Stimulated activated CD4-positive, alpha-beta T cell treated with anti-CD3 and anti-CD28 coated beads, Interleukin-4, amount 100 ng/mL, for 1 hour (primary cell): ENCODE data around the gene PHGDH.

Experiments used
- DNase-seq: peaks from one replicate; pipeline ENCODE4 v3.0.0-alpha.2; 2020

PHGDH gene

DNA sequence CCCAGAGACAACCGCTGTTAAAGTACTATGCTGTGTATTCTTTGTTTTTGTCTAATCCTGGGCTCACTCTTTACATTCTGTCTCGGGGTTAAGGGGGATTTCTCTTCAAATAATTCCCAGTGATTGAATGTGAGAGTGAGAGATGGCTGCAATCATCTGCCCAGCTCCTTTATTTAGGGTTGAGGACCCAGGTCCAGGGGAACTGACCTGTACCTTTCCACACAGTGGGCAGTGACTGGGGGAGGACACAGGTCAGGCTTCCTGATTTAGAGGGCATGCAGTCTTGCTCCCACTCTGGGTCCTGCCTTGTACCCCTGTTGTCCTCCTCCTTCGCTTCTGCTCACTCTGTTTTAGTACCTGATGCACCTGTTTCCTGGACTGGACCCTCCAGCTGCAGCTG, 22.0 kb downstream of the PHGDH start:
- DNase-seq, result no peak

DNA sequence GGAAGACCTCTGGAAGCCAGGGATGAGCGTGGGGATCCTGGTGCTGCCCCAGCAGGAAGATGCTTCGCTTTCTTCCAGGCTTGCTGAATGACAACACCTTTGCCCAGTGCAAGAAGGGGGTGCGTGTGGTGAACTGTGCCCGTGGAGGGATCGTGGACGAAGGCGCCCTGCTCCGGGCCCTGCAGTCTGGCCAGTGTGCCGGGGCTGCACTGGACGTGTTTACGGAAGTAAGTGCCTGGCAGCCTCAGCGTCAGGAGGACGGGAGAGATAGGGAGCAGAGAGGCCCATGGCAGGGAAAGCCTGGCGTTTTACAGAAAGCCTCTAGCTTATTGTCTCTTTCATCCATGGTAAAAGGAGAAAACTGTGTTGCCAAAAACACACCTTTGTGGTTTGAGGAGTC, 23.5 kb downstream of the PHGDH start:
- DNase-seq, result no peak

DNA sequence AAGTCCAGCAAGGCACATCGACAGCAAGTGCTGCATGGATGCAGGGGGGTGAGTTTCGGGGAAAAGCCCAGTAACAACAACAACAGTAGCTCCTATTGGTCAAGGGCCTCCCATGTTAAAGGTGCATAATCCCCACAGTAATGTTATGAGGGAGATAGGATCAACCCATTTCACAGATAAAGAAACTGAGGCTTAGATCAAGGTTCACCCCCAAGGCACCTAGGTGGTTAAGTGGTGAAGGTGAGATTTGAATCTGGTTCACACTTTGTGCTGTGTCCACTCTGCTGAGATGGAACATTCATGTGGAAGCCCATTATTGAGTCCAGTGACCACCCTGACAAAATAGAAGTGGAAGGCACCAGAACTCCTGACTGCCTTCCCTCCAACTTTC, 24.9 kb downstream of the PHGDH start:
- no peak for DNase-seq

DNA sequence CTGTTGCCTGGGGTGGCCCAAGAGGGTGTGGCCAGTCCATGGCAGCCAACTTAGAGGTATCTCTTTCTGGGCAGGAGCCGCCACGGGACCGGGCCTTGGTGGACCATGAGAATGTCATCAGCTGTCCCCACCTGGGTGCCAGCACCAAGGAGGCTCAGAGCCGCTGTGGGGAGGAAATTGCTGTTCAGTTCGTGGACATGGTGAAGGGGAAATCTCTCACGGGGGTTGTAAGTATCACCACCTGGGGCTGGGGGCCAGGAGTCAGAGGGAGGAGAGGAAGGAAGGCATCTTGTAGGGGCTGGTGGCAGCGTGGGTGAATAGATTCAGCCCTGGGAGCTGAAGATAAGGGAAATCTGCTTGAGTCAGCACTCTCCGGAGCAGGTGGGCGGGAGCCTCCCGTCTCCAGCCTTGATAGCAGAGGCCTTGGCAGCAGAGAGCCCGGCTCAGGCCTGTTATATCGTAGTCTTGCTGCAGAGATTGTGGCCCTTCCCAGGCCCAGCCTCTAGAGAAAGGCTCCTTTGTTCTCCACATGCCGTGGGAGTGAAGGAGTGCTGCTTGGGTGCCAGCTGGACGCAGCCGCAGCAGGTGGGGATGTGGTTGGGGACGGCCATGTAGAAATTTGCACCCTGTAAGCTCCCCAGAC, 25.4 kb downstream of the PHGDH start:
- DNase-seq, result no peak

DNA sequence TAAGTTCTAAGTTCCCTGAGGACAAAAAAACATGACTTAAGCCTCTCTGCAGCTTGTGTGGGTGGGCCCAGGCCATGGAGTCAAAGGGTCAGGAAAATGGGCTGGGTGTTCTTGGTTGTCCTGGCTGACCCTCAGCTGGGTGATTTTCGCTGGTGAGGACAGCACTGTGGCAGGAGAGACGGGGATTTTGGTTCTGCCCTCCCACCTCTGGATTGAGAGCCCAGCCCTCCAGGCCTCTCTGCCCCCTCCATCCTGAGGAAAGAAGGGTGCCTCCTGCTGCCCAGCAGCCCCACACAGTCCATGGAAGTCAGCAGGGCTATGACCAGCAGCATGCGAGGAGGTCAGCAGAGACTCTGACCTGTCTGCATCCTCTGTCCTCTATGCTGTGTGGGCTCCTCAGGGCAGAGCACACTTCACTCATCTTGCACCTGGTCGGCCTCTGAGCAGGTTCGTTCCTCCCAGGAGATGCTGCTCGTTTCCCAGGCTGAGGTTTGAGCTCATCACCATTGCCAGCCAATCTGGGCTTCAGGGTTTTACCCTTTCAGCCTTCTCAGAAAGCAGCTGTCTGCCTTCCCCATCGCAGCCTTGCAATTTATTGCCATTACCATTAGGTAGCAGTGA, 26.5 kb downstream of the PHGDH start:
- no peak for DNase-seq

DNA sequence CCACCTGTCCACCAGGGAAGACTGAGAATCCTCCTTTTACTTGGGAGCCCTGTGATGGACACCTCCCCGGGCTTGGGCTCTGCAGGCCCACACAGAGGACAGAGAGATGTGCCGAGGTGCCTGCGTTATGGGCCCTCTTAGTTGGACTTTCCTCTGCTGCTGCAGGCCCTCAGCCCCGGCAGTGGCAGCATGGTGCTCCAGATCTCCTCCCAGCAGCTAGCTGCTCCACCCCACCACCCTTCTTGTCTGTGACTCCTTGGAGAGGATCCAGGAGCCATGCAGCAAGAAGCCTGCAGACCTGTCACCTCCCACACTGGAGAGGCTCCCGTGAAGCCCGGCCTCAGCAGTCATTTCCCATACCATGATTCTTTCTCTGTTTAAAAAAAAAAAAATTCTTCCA, 27.4 kb downstream of the PHGDH start:
- no peak for DNase-seq

DNA sequence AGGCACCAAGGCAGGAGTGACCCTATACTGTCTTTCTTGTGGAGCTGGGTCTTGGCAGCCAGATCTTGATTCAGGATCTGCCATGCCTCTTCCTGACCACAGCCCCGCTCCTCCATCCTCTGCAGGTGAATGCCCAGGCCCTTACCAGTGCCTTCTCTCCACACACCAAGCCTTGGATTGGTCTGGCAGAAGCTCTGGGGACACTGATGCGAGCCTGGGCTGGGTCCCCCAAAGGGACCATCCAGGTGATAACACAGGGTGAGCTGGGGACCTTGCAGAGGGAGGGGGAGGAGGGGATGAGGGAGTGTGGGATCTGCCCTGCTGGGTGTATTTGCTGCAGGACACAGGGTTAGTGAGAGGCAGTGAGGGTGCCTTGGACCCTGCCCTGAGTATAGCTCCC, 28.5 kb downstream of the PHGDH start:
- DNase-seq, result no peak

DNA sequence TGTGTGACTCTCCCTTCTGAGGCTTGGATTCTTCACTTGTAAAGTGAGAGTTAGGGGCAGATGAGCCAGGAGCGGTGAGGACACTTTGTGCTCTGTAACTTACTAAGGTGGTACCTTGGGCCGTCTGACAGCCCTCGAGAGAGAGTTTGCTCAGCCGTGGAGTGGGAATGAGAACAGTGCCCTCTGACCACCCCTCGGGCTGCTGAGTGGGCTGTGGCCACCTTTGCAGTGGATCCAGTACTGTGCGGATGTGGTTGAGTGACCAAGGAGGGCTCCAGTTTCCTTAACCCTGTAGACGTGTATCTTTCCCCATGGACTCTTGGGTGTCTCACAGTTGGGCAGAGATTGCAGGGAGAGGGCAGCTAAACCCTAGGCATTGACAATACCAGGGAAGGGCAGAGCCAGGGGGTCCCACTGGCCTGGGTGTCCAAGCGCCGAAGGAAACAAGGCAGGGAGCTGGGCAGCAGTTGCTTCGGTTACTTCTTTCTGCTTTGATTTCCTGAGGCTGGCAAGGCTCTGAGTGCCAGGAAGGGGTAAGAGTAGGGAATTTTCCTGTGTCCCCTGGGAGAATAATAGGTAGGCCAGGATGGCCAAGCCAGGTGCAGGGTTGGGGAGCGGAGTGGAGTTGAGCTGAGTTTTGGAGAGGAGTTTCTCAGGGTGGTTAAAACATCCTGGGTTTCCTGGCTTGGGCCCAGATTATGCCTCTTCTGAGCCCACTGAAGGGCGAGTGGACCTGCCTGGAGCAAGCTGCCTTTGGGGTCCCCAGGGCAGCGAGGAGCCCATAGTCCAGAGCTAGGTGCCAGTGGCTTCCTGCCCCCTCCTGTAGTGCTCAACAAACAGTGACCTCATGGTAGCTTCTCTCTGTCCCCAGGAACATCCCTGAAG, 29.4 kb downstream of the PHGDH start:
- DNase-seq, result no peak

DNA sequence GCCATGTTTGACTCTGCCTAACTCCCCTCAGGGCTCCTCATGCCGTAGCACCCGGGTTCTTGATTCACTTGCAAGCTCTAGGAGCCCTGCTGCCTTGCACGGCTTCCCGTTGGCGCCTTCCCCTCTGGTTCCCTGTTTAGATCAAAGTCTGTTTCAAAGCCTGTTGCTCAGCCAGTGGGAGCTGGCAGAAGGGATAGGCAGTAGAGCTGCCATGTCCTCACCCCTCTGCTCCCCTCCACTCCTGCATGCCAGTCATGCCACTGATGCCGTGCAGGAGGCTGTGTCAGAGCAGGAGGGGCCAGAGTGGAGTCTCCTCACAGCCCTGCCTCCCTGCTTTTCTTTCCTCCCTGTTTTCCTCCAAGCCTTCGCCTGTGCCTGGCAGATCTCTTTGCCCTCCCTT, 30.5 kb downstream of the PHGDH start:
- no peak for DNase-seq

DNA sequence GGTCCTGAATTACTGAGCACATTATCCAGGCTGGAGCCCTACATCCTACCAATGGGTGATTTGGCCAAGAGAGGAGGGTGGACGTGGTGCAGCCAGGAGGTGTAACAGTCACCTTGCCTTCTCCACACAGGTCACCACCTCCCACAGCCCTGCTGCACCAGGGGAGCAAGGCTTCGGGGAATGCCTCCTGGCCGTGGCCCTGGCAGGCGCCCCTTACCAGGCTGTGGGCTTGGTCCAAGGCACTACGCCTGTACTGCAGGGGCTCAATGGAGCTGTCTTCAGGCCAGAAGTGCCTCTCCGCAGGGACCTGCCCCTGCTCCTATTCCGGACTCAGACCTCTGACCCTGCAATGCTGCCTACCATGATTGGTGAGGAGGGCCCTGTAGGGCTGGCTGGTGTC, 30.9 kb downstream of the PHGDH start:
- DNase-seq, result no peak

DNA sequence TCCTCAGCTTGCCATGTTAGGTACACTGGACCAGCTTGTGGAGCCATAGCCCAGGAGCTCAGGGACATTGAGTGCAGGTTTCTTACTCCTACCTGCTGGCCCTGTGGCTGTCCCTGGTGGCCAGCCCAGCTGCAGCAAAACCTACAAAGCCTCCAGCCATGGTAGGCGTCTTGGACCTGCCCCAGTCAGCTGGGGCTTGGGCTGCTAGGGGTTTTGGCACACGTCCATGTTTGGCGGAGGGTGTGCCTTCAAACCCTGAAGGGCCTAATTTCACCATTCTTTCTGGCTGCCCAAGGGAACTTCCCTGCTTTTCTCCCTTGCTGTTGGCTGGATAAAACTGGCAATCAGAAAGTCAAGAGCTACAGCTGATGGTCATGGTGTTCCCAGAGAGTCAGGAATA, 31.6 kb downstream of the PHGDH start:
- no peak for DNase-seq

DNA sequence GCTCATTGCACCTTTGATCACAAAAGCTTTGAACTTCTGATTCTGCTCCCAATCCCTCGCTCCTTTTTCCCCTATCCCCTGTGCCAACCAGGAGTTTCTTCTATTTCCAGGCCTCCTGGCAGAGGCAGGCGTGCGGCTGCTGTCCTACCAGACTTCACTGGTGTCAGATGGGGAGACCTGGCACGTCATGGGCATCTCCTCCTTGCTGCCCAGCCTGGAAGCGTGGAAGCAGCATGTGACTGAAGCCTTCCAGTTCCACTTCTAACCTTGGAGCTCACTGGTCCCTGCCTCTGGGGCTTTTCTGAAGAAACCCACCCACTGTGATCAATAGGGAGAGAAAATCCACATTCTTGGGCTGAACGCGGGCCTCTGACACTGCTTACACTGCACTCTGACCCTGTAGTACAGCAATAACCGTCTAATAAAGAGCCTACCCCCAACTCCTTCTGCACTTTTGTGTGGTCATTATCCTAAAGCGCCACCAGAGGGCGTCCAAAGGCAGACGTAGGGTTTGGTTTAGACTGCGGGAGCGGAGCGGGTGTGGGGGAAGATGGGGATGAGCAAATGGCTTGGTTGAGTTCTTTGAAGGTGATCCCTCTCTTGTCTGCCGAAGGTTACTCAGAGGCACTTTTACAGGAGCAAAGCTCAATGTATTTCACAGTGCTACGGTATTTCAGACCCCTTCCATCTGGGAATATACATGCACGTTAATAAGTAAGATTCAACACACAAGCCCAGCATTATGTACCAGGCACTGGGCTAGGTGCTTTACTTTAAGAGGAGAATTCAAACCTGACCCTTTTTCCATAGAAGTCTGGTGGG, 32.3 kb downstream of the PHGDH start:
- DNase-seq, result peak; percentile 43

DNA sequence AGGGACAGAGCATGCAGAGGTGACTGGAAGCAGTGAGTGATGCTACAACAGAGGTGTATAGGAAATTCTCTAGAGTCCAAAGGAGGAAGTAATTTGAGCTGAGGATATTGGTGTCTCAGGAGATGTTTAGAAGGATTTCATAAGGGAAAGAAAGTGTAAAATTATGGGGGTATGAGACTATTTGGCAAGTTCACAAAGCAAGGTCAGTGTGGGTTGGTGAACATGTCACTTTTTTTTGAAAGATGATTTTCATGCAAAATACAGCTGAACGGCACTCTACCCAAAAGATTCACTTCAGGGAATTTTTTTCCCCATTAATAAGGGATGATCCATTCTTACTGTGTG, 32.8 kb downstream of the PHGDH start:
- no peak for DNase-seq

DNA sequence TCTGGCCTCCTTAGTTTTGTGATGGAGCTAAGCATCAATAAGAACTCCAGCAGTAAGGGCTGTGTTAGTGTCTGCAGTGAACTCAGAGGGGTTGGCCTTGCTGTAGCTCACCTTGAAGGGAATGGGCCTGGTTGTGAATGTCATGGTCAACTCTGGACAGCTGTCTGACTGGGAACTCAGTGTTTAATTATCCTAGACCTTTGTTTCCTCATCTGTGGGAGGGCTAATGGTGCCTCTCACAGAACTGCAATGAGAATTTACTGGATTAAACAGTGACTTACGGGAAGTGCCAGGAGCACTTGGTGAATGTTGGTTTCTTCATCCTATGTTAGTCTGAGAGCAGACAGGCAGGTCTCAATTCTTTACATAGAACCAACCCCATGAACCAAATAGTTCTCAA, 33.3 kb downstream of the PHGDH start:
- no peak for DNase-seq

DNA sequence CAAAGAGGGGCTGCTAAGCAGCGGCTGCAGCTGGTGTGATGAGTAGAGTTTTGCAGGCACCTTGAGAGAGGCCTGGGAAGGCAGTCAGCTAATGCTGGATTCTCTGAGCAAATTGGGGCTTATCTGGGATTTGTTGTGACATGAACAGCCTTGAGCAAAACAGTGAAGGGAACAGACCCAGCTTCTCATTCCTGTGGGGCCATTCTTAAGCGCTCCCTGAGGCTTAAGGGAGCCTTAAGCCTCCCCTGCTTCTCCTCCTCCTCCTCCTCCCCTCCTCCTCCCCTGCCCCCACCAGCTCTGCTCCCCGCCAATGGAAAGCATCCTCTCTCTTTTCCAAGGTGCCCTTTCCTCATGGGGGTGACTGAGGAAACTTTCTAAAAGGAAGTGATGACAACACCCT, 35.7 kb downstream of the PHGDH start:
- DNase-seq, result no peak

DNA sequence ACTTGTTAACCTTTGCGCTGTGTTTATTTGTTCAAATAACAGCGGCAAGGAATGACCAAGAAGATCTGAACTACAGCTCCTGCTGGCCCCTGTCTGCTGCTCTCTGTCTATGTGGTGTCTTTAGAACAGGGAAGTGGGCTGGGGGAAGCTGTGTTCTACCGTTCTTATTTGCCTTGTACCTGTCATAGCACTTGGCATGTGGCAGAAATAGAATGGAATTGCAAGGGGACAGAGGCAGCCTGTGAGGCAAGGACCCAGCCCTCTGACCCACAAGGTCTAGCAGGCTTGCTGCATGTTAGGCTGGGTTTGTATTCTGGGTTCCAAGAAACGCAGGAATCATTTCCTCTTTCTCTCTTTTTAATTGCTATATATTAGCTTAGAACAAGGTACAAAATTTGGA, 36.3 kb downstream of the PHGDH start:
- no peak for DNase-seq

DNA sequence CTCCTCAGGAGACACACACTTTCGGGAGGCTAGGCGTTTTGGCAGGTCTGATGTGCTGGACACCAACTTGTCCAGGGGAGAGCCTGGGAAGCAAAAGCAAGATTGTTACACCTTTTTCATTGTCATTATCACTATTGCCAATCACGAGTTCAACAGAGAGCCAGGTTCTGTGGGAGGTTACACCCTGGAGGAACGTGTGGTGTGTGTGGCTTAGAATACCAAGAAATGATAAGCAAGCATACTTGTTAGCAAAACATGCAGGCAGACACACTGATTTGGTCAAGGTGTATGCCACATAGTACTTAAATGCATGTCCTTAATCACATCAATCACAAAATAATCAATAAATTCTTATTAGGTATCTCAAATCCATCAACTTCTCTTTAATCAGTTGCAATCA, 40.9 kb downstream of the PHGDH start:
- DNase-seq, result no peak

DNA sequence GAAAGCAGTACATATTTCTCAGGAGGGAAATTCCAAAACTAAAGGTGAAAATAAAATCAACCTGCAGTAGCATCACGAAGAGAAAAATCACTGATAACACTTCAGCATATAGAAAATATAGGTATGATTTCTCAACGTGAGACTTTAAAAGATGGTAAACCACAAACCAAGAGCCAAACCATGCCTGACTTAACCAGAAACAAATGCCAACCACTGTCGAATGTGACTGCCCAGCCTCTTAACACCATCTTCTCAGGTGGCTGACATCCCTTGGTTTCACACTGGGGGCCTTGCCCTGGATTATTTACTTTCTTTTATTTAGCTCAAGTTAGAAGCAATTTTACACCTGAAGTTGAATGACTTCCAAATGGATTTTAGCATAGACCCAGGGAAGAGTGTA, 46.9 kb downstream of the PHGDH start:
- no peak for DNase-seq

DNA sequence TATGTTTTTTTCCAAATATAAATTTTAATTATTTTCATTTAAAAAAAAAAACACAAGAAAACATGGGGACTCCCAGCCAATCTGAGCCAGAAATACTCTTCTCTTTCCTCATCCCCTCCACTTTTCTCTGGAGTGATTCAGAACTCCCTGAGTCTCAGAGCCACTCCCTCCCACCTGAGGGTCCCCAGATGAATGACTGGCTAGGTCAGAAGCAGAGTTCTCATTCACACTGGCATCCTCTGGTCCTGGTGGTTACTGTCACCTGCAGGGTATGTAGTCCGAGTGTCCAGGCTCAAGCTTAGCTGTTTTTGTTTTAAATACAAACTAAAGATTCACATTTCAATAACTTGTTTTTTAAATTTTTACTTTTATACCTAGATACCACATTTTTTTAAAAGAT, 50.7 kb downstream of the PHGDH start:
- no peak for DNase-seq

DNA sequence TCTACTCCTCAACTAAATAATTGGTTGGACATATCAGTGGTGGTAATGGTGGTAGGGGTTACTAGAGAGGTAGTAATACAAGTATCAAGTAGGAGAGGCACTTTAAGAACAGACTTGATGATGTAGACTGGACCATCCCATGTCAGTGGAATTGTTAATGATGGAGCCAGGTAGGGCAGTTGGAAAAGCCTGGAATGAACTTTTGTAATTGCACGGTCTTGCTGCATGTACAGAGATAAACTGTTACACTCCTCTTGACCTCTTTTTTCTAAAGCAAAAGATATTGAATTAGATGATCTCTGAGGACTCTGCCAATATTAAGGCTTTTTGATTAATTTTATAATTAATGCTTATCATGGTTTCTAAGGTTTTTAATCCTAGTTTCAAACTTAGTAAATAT, 51.2 kb downstream of the PHGDH start:
- DNase-seq, result no peak

DNA sequence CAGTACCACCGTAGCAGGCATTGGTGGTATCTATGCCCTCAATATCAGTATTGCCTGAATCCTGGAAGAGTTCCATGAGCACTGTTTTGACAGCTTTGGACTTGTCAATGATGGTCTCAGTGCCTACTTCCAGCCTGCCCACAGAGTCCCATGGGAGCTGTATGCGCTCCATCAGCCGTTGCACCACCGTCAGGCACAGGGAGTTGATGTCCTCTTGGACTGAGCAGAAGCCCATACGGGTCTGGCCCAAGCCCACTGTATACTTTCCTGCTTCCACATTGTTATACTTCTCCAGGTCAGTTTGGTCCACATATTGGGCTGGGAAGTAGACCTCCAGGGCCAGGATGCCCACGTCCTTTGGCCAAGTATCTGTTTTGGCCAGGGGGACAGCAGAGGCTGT, 52.5 kb downstream of the PHGDH start:
- no peak for DNase-seq

DNA sequence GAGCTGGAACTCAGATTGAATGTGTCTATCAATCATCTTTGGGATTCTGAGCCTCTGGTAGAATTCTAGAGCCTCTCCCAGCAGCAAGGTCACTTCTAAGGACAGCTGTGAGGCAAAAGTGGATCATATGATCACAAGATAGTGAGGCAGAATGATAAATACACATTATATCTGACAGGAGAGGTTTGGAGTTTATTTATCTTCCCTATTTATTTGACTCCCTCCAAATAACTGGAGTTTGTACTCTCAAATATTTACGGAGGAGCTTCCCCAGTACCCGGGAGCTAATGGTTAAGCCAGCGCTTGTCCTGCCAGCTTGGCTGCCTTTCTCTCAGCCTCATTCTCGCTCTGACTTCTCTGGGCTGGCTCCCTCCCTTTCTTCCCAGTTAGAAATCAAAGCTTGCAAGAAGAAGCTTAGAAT, 54.6 kb downstream of the PHGDH start:
- no peak for DNase-seq

DNA sequence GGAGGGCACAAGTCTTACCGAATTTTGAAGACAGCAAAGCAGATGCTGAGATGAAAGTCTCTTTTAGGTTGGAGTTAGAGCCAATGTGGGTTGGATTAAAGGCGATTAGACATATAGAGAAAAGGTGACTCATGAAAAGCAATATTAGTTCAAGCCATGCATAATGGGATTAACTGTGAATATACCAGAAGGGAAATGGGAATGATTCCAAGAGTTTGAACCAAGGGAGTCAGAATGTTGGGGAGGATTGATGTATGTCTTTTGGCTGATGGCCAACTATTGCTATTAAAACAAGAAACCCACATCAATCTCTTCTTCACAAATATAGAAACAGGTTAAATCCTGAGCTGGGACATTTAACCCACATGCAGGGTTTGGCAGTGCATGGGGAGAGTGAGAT, 55.8 kb downstream of the PHGDH start:
- DNase-seq, result no peak

DNA sequence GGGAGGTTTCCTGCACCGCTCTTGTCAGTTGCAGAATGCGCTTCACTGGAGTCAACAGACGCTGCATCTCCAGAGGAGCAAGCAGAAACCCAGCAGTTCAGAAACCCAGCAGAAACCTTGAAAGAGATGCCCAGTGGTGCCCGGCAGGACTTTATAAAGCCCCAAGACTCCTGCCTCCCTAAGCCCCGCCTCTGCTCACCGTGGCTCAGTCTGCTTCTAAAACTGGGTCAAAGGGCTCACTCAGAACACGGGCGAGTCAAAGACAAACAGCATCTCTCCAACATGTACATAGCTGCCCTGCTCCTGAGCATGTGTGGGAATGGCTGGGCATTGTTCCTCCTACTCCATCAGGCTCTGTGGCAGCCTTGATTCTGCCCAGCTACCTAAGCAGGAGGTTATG, 57.0 kb downstream of the PHGDH start, which contains the start of gene HMGCS2:
HMGCS2 (minus strand) TSS at position 128 of the 400 bp plus-strand sequence; CDS start at position 67, 61 bp downstream.
- DNase-seq, result no peak
